GM12878 (cell line): ENCODE results near the gene C10orf71. TPM values are rescaled to one million over a fixed set of nuclear protein-coding genes. Genes with fewer than 3 reads are reported as not detected.

Experiments
- ATAC-seq: fragments of 200-7000 bp; cut with Tn5 transposase; 3 replicates; pipeline ENCODE4 v1.9.1; 2020; ENCODE audit warnings: mild to moderate bottlenecking, moderate library complexity
- BruUV-seq: library from RNA; stranded (reverse); fragments of 400-500 nt; replicated peaks from 2 replicates; lab custom pipeline; 2021; lab: Mats Ljungman, UMichigan
- CTCF ChIA-PET: fragments of 300-600 bp; sonication (Branson Sonifier 250); formaldehyde crosslinking; extraction: SDS; loops from one replicate; lab custom pipeline; 2021; ENCODE audit warnings: inconsistent platforms; lab: Yijun Ruan, JAX
- POLR2A ChIA-PET: fragments of 350-600 bp; formaldehyde crosslinking; extraction: SDS; loops from one replicate; lab custom pipeline; 2021; ENCODE audit warnings: inconsistent platforms; lab: Charles Lee
- RAD21 ChIA-PET: fragments of 300-600 bp; sonication (Branson Sonifier 250); formaldehyde crosslinking; loops from one replicate; lab custom pipeline; 2023; ENCODE audit warnings: antibody characterized with exemption; ENCODE audit not compliant: unreplicated experiment; lab: Charles Lee
- SMC1A ChIA-PET: fragments of 300-600 bp; sonication (Branson Sonifier 250); formaldehyde crosslinking; loops from one replicate; lab custom pipeline; 2023; ENCODE audit not compliant: unreplicated experiment, uncharacterized antibody; lab: Charles Lee
- DNase-seq: peaks from one replicate; pipeline ENCODE4 v3.0.0-alpha.2; 2011; ENCODE audit warnings: low read depth, low spot score
- FAIRE-seq: peaks from 3 replicates; lab custom pipeline; 2011; peaks lifted over from hg19 to GRCh38; lab: Jason Lieb, UNC
- H2AFZ ChIP-seq: 2 replicates; pipeline ENCODE4 v1.6.0; 2011; ENCODE audit warnings: low read depth, low read length, control low read depth; ENCODE audit not compliant: control insufficient read depth
- H3K27ac ChIP-seq: 2 replicates; pipeline ENCODE4 v1.5.1; 2011; ENCODE audit warnings: control low read depth; ENCODE audit not compliant: control insufficient read depth, insufficient read depth
- H3K27me3 ChIP-seq, 2 experiments: replicated peaks in 1 of 2; 2 replicates each; pipeline versions ENCODE4 v1.6.0 to v1.6.1; 2011; ENCODE audit warnings: low read length in 1 of 2; ENCODE audit not compliant: control insufficient read depth in 2 of 2, insufficient read depth in 2 of 2
- H3K36me3 ChIP-seq, 2 experiments: 2 replicates each; pipeline ENCODE4 v1.5.1; 2011; ENCODE audit warnings: low read length in 1 of 2; ENCODE audit not compliant: control insufficient read depth in 2 of 2, insufficient read depth in 2 of 2
- H3K4me1 ChIP-seq: 2 replicates; pipeline ENCODE4 v1.6.1; 2011; ENCODE audit warnings: mild to moderate bottlenecking, low read length, moderate library complexity, mixed read lengths; ENCODE audit not compliant: control insufficient read depth, insufficient read depth
- H3K4me2 ChIP-seq: 2 replicates; pipeline ENCODE4 v1.6.0; 2011; ENCODE audit warnings: control low read depth; ENCODE audit not compliant: control insufficient read depth, insufficient read depth
- H3K4me3 ChIP-seq: fragments of 200-600 bp; sonication (generic); 2 replicates; pipeline ENCODE4 v1.5.1; 2016
- H3K79me2 ChIP-seq: 2 replicates; pipeline ENCODE4 v1.6.0; 2011; ENCODE audit warnings: low read length; ENCODE audit not compliant: control insufficient read depth, insufficient read depth
- H3K9ac ChIP-seq: 2 replicates; pipeline ENCODE4 v1.8.0; 2011; ENCODE audit warnings: low read length, control low read depth, mixed read lengths; ENCODE audit not compliant: control insufficient read depth, insufficient read depth
- H3K9me3 ChIP-seq: replicated peaks from 3 replicates; pipeline ENCODE4 v1.5.1; 2011; ENCODE audit warnings: mild to moderate bottlenecking, low read length; ENCODE audit not compliant: control insufficient read depth, insufficient read depth
- H4K20me1 ChIP-seq: 2 replicates; pipeline ENCODE4 v1.6.0; 2011; ENCODE audit not compliant: control insufficient read depth, insufficient read depth
- BACH1 ChIP-seq: fragments of 450-650 bp; IDR thresholded peaks from 2 replicates; pipeline ENCODE4 v1.6.1; 2017; ENCODE audit warnings: mild to moderate bottlenecking, borderline replicate concordance
- CBFB ChIP-seq: IDR thresholded peaks from 2 replicates; pipeline ENCODE4 v1.6.1; 2016; ENCODE audit warnings: antibody characterized with exemption, low read depth
- CREM ChIP-seq: IDR thresholded peaks from 2 replicates; pipeline ENCODE4 v1.6.1; 2014; ENCODE audit warnings: antibody characterized with exemption, low read depth
- EP300 ChIP-seq, 2 experiments: fragments of 150-350 bp in 1 of 2; IDR thresholded peaks; 2 replicates each; pipeline ENCODE4 v1.6.1; 2011 to 2012; ENCODE audit warnings: low read depth in 2 of 2, low read length in 2 of 2, borderline replicate concordance in 1 of 2, improper control_type of control experiment in 1 of 2, inconsistent platforms in 1 of 2; ENCODE audit not compliant: control insufficient read depth in 1 of 2
- IRF5 ChIP-seq: fragments of 450-650 bp; IDR thresholded peaks from 2 replicates; pipeline ENCODE4 v1.6.1; 2017; ENCODE audit warnings: borderline replicate concordance
- NFIC ChIP-seq: IDR thresholded peaks from 2 replicates; pipeline ENCODE4 v1.6.1; 2012; ENCODE audit warnings: low read depth, mild to moderate bottlenecking, inconsistent platforms, low read length, moderate library complexity
- NFYA ChIP-seq: IDR thresholded peaks from 2 replicates; pipeline ENCODE4 v1.6.1; 2011; ENCODE audit warnings: low read depth, mild to moderate bottlenecking, low read length, improper control_type of control experiment, borderline replicate concordance
- RUNX3 ChIP-seq: IDR thresholded peaks from 2 replicates; pipeline ENCODE4 v1.6.1; 2012; ENCODE audit warnings: low read length, inconsistent platforms
- SMAD1 ChIP-seq: fragments of 450-650 bp; IDR thresholded peaks from 2 replicates; pipeline ENCODE4 v1.6.1; 2018; ENCODE audit warnings: mild to moderate bottlenecking, low read depth; ENCODE audit not compliant: partially characterized antibody
- WRNIP1 ChIP-seq: IDR thresholded peaks from 2 replicates; pipeline ENCODE4 v1.6.1; 2011; ENCODE audit warnings: low read depth, low read length, improper control_type of control experiment, borderline replicate concordance
- WGBS: methylation state at CpG from one replicate; pipeline ENCODE4 v1.1.6; 2016; ENCODE audit warnings: low lambda C conversion rate; ENCODE audit not compliant: insufficient replicate concordance, insufficient coverage; ENCODE audit errors: missing lambda C conversion rate; 5-methylcytosine and 5-hydroxymethylcytosine counted together
- in situ Hi-C: fragments of 300-500 bp; cut with MboI; formaldehyde crosslinking; loops from 9 replicates; pipeline ENCODE4 v1.14.3; 2018; ENCODE audit warnings: mixed read lengths
- intact Hi-C: fragments of 100-400 bp; cut with micrococcal nuclease; formaldehyde crosslinking; loops from one replicate; pipeline ENCODE4 v1.14.2; 2022; ENCODE audit not compliant: unreplicated experiment
- polyA plus RNA-seq, 11 experiments: library from polyadenylated mRNA; depleted of rRNA in 4 of 11; unstranded in 6 of 11; stranded (reverse) in 5 of 11; fragments of >200 nt; fragmentation: Nextera tagmentation in 4 of 11; fragmentation: Illumina TruSeq in 1 of 11; extraction: Ambion mirVana in 4 of 11; extraction: Trizol in 1 of 11; gene quantifications; 1 replicate in 1 of 11; 2 replicates in 10 of 11; pipeline versions ENCODE4 v1.2.1 to v1.2.3, GENCODE V29; 2011 to 2016; ENCODE audit warnings: inconsistent platforms in 2 of 11, missing spikeins in 2 of 11, low read depth in 1 of 11
- total RNA-seq, 4 experiments: library from RNA; depleted of rRNA in 3 of 4; stranded (reverse); fragments of >200 nt in 3 of 4; fragmentation: Illumina TruSeq in 1 of 4; extraction: Trizol in 1 of 4; gene quantifications; 2 replicates each; pipeline versions ENCODE4 v1.2.1 to v1.2.3, GENCODE V29; 2013 to 2021
- TF ChIP-seq, protein P1 (sequence below): fragments of 450-650 bp; IDR thresholded peaks from 2 replicates; pipeline ENCODE4 v1.6.1; 2017; ENCODE audit warnings: mild to moderate bottlenecking, moderate library complexity

The C10orf71 gene
- total and polyA plus RNA-seq, 10 of the 15 experiments (the other 5 are each of a cell fraction or from before 2014, with no cell fraction given), result not detected

- TF ChIP-seq CREM (no peak), EP300 (IDR thresholded peaks at IDR 0.05; ENCODE audit: borderline replicate concordance in 1 of 2, control insufficient read depth in 1 of 2, low read depth in 2 of 2, low read length in 2 of 2) (no peak), RUNX3 (no peak), NFIC (no peak), NFYA (no peak), CBFB (no peak), IRF5 (no peak), BACH1 (no peak), WRNIP1 (no peak), SMAD1 (no peak)
- TF ChIP-seq, protein P1, sequence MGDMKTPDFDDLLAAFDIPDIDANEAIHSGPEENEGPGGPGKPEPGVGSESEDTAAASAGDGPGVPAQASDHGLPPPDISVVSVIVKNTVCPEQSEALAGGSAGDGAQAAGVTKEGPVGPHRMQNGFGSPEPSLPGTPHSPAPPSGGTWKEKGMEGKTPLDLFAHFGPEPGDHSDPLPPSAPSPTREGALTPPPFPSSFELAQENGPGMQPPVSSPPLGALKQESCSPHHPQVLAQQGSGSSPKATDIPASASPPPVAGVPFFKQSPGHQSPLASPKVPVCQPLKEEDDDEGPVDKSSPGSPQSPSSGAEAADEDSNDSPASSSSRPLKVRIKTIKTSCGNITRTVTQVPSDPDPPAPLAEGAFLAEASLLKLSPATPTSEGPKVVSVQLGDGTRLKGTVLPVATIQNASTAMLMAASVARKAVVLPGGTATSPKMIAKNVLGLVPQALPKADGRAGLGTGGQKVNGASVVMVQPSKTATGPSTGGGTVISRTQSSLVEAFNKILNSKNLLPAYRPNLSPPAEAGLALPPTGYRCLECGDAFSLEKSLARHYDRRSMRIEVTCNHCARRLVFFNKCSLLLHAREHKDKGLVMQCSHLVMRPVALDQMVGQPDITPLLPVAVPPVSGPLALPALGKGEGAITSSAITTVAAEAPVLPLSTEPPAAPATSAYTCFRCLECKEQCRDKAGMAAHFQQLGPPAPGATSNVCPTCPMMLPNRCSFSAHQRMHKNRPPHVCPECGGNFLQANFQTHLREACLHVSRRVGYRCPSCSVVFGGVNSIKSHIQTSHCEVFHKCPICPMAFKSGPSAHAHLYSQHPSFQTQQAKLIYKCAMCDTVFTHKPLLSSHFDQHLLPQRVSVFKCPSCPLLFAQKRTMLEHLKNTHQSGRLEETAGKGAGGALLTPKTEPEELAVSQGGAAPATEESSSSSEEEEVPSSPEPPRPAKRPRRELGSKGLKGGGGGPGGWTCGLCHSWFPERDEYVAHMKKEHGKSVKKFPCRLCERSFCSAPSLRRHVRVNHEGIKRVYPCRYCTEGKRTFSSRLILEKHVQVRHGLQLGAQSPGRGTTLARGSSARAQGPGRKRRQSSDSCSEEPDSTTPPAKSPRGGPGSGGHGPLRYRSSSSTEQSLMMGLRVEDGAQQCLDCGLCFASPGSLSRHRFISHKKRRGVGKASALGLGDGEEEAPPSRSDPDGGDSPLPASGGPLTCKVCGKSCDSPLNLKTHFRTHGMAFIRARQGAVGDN, result no peak
- ATAC-seq, result no peak; the same call in 1 of the 3 replicates
These were observed 44.2 kb upstream of the C10orf71 start for GRCh38 chr10:49254556-49255318.

More at GRCh38 chr10:49254556-49255318, 44.2 kb upstream of the C10orf71 start:
- BruUV-seq, result no TSS peak
- POLR2A ChIA-PET, result no interaction called here
- CTCF ChIA-PET, result no interaction called here
- H3K9me3 ChIP-seq, result no peaks in the 10 kb centered on the region
- 35% methylated on average over 13 of the region's 14 CpGs for WGBS
- H2AFZ ChIP-seq, result no peak overlapping the region
- no peaks in the 10 kb centered on the region for H3K79me2 ChIP-seq
- FAIRE-seq (no peak), DNase-seq (no peak)
- intact Hi-C loops, result no loop called here
- H3K4me1 ChIP-seq, result no peaks in the 10 kb centered on the region
- no peak overlapping the region for H3K9ac ChIP-seq
- no peak overlapping the region for H3K27ac ChIP-seq
- SMC1A ChIA-PET, result no interaction called here
- RAD21 ChIA-PET, result no interaction called here
- no peaks in the 10 kb centered on the region for H3K36me3 ChIP-seq
- H3K4me3 ChIP-seq, result no peak overlapping the region
- peaks cover 0 to 4% of the 10 kb centered on the region in 2 experiments; a peak in 3 of 4 replicates for H3K27me3 ChIP-seq
- in situ Hi-C loops, result no loop called here
- no peak overlapping the region for H3K4me2 ChIP-seq
- no peaks in the 10 kb centered on the region for H4K20me1 ChIP-seq
